Loucy (cell line): ENCODE results near the gene NGEF.

Experiments
- EZH2phosphoT487 ChIP-seq: fragments of 200-600 bp; IDR thresholded peaks from 2 replicates; pipeline ENCODE4 v1.6.1; 2018; ENCODE audit warnings: antibody characterized with exemption, mild to moderate bottlenecking, moderate library complexity, borderline replicate concordance
- TF ChIP-seq, protein P1 (sequence below): fragments of 200-600 bp; sonication (generic); conservative IDR thresholded peaks from 2 replicates; pipeline ENCODE4 v1.5.1; 2014; ENCODE audit warnings: mild to moderate bottlenecking, antibody characterized with exemption, low read length

DNA sequence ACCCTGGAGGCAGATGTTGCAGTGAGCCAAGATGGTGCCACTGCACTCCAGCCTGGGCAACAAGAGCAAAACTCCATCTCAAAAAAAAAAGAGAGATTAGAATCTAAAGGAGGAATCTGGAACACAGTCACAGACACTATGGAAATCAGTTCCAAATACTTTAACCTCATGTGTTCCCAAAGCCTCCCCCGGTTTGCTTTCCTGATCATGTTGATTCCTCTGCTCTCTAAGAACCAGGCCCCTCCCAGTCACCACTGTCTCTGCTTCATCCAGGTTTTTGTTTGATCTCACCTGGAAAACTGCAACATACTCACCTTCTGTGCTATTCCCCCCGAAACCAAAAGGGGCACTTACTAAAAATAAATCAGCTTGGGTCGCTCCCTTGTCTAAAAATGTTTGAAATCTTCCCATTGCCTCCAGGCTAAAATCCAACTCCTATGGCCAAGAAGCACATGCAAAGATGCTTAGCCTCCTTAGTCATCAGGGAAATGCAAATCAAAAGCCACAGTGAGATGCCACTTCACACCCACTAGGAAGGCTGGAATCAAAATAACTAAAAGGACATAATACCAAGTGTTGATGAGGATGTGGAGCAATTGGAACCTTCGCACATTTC is 13.2 kb upstream of the NGEF start:
- TF ChIP-seq, protein P1, sequence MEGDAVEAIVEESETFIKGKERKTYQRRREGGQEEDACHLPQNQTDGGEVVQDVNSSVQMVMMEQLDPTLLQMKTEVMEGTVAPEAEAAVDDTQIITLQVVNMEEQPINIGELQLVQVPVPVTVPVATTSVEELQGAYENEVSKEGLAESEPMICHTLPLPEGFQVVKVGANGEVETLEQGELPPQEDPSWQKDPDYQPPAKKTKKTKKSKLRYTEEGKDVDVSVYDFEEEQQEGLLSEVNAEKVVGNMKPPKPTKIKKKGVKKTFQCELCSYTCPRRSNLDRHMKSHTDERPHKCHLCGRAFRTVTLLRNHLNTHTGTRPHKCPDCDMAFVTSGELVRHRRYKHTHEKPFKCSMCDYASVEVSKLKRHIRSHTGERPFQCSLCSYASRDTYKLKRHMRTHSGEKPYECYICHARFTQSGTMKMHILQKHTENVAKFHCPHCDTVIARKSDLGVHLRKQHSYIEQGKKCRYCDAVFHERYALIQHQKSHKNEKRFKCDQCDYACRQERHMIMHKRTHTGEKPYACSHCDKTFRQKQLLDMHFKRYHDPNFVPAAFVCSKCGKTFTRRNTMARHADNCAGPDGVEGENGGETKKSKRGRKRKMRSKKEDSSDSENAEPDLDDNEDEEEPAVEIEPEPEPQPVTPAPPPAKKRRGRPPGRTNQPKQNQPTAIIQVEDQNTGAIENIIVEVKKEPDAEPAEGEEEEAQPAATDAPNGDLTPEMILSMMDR = no peak
- no peak for TF ChIP-seq EZH2phosphoT487
